GM19043 (cell line): Measurements from ENCODE around the gene STAB2.

ENCODE experiments used
- ATAC-seq: cut with Tn5 transposase; IDR thresholded peaks from one replicate; pipeline ENCODE4 v1.9.1; 2021; ENCODE audit warnings: low read depth; ENCODE audit not compliant: unreplicated experiment

STAB2 gene

DNA sequence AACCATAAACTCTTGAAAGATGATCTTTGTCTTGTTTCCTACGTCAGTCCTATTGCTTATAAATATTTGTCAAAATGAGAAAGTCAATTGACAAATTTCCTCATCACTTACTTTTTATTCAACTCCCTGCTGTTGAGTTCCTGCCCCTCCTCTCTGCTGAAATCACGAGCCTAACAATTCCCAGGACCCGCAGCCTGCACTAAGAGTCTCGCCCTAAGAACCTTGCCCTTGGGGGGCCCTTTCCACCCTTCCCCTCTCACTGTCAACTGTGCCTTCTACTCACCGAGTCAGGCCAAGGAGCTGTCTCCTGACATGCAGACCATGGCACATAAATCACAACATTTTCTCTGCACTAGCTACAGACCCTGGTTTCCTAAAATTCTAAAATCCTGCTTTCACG, 99.0 kb downstream of the STAB2 start:
- no peak for ATAC-seq

- ATAC-seq = no peak
Observed at GRCh38 chr12:103687253-103687652, 100.2 kb downstream of the STAB2 start.

GRCh38 chr12:103688376-103689063, 101.4 kb downstream of the STAB2 start:
- ATAC-seq = no peak

DNA sequence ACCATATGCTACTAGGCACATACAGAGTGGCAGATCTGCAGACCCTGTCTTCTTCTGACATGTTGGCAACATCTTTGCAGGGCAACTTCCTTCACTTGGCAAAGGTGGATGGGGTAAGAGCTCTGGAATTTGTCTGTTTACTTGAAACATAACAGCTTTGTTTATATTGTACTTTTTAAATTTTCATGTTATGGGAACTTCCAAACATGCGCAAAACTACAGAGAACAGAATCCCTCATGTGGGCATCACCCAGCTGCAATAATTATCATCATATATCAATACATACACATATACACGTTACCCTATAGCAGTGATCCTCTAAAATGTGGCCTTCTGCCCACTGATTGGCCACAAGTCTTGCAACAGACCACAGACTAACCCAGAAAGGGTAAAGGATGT, 103.4 kb downstream of the STAB2 start:
- ATAC-seq = no peak

DNA sequence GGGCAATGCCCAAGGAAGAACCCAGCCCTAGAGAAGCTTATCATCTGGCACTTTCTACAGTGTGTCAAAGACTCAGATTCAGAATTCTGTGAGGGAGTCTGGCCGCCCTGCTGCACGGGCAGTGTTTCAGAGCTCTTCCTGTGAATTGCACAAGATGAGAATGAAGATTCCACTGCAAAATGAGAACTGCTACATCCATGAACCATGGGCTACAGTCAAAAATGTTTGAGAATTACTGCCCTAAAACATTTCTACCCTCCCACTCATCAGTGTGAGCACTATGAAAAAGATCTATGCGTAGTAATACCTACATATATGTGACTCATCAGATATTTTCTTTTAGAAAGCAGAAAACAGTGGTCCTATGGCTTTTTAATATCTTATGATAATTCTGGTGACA, 104.0 kb downstream of the STAB2 start:
- ATAC-seq = no peak

DNA sequence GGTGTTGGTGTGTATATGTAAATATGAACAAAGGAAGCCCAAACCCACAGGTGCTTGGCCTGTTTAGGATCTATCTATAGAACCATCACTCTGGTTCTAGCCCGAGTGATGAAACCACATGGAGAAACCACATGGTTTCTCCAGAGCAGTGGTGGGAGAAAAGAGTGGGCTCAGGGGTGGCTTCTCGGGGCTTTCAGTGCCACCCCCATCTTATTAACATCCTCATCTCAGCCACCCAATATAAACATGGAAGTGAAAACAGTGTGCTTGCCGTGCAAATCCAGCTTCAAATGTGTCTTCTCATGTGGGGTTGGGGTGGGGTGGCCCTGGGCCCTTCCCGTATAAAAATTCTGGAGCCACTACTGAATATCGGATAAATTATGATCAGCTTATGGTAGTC, 109.0 kb downstream of the STAB2 start:
- no peak for ATAC-seq

DNA sequence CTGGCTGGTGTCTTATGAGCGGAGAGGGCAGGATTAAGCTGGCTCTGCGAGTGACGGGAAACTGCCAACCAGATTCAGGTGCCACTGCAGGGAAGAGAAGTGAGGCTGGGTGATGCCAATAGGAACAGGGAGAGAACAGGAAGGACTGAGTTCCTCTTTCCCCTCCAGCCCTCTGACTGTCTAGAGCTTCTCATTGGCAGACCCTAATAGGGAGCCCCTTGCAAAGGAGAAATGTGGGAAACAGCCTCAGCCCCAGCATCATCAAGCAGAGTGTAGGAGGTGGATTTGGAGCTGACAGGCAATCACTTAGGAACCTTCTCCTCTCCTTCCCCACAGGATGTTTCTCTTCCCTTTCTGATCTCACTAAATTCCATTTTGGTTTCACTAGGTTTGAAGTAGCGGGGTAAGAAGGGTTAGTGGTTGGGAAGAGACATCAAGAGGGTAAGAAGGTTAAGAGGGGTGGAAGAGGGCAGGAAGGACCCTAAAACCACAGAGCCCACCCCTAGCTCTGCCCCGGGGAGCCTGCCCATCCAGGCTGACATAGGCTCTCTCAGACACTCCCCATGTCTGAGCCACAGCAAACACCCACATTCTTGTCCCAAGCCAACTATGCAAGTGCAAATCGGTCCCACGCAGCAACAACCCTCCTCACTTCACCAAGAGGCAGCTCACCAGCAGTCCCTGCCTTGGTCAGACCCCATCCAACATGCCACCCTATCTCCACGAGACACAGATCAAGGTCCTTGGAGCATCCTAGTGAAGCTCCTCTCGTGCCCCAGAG, 111.1 kb downstream of the STAB2 start:
- no peak for ATAC-seq

DNA sequence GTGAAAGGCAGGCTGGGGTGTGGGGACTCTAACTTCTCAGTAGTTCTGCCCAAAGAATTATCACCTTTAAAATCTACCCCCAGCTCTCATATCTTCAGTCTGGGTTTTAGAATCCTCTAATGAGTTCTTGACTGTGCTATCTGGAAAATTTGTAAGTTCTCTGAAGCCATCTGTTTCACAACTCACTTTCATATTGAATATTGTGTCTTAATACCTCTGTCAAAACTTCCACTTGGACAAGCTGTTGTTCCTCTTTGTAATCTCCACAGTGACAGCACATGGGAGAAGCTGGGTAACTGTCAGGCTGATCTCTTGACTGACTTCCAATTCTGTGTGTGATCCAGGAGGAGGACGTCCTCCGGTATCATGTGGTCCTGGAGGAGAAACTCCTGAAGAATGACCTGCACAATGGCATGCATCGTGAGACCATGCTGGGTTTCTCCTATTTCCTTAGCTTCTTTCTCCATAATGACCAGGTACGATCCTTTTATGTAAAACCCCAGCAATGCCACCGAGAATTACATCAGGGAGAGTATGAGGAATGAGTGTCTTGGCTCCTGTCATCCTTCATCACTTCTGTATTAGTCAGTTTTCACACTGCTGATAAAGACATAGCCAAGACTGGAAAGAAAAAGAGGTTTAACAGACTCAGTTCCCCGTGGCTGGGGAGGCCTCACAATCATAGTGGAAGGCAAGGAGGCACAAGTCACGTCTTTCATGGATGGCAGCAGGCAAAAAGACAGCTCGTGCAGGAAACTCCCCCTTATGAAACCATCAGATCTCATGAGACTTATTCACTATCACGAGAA, 111.9 kb downstream of the STAB2 start:
- no peak for ATAC-seq

GRCh38 chr12:103705098-103705497, 118.0 kb downstream of the STAB2 start:
- ATAC-seq = no peak

- ATAC-seq = no peak
Observed at GRCh38 chr12:103705927-103706326, 118.9 kb downstream of the STAB2 start.

DNA sequence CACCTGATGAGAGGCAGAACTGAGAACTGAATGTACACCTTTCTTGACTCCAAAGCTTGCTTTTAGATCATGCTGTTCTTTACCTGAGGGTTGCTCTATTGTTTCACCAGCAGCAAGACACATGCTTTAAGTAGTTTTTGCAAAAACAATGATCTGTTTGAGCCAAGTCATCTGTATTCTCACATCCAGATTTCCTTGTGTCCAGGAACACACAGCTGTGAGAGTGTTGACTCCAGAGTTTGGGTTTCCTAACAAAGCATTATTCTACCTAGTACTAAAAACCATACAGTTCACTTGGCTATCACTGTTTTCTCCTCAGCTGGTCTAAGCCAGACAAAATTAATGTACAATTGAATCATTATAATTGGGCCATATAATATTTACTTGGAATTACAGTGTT, 120.4 kb downstream of the STAB2 start:
- no peak for ATAC-seq

- no peak for ATAC-seq
Observed at GRCh38 chr12:103710544-103710943, 123.5 kb downstream of the STAB2 start.

DNA sequence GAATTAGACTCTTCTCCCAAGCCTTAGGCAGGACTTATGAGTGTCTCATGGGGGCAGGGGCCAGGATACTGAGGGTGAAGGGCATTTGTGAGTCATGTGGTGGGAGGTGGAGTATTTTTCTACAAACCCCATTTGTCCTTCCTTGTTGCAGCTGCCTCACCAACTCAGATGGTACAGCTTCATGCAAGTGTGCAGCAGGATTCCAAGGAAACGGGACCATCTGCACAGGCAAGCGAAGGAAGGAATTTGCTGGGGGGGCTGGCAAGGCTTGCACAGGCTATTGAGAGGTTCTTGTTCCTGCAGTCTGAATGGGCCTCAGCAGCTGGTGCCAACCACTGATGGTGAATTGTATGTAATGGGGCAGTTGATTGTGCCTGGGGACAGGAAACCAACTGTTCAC, 125.1 kb downstream of the STAB2 start:
- ATAC-seq = no peak

GRCh38 chr12:103715494-103715893, 128.4 kb downstream of the STAB2 start:
- ATAC-seq = no peak

GRCh38 chr12:103716517-103717196, 129.6 kb downstream of the STAB2 start:
- no peak for ATAC-seq

GRCh38 chr12:103725398-103725797, 138.3 kb downstream of the STAB2 start:
- ATAC-seq = no peak

DNA sequence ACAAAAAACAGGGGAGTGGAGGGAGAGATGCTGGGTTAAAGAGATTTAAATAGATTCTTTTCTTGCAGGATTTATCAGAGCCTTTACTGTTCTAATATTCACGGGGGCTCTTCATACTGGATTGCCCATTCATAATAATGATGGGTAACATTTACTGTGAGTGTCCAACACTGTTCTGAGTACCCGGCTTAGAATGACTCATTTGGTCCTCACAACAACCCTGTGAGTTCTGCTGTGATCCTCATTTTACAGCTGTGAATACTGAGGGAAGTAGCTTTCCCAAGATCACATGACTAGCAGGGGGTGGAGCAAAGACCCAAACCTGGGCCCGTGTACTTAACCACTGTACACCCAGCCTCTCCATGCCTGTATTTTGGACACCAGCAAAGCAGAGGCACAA, 140.6 kb downstream of the STAB2 start:
- ATAC-seq = no peak

GRCh38 chr12:103728323-103728722, 141.2 kb downstream of the STAB2 start:
- ATAC-seq = no peak

DNA sequence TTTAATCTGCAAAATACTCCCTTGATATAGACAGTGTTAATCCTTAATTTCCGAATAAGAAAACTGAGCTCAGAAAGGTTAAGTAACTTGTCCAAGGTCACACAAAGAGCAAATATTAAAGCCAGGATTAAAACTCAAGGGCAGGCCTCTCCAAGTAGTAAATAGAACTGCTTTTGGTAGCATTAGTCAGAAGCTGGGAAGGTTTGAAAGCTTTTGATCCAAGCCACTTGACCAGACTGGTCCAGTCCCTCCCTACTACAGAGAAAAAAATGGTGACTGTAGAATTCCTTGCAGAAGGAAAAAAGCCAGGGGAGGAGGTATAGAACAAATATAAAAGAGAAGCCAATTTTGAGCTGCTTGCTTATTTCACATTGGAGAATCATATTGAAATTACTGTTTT, 142.4 kb downstream of the STAB2 start:
- ATAC-seq = no peak

GRCh38 chr12:103731539-103731938, 144.5 kb downstream of the STAB2 start:
- ATAC-seq = no peak

DNA sequence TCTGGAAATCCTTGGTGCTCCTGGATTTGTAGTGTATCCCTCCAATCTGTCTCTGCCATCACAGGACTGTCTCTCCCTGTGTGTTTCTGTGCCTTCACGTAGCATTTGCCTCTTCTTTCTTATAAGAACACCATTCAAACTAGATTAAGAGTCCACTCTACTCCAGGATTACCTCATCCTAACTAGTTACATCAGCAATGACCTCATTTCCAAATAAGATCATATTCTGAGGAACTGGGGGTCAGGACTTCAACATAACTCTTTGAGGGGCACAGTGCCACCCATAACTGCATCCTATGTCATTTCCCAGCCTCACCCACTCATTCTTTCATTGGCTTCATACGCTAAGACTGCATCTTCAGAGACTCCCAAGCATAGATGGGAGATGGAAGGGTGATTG, 147.8 kb downstream of the STAB2 start:
- no peak for ATAC-seq
